Karpas-422 (cell line): ENCODE data around the gene CYBA. TPM values are rescaled to one million over a fixed set of nuclear protein-coding genes. Genes with fewer than 3 reads are reported as not detected.

Experiments
- DNase-seq: peaks from one replicate; pipeline ENCODE4 v3.0.0-alpha.2; 2015
- H2AFZ ChIP-seq: fragments of 200-600 bp; sonication (generic); 2 replicates; pipeline ENCODE4 v1.6.1; 2014; ENCODE audit warnings: antibody characterized with exemption, low read length, mixed read lengths
- H3K27ac ChIP-seq: fragments of 200-600 bp; sonication (generic); 2 replicates; pipeline ENCODE4 v1.5.1; 2014; ENCODE audit warnings: mild to moderate bottlenecking, low read length, moderate library complexity
- H3K27me3 ChIP-seq: fragments of 200-600 bp; sonication (generic); 2 replicates; pipeline ENCODE4 v1.6.1; 2014; ENCODE audit warnings: low read length, mixed read lengths
- H3K36me3 ChIP-seq: fragments of 200-600 bp; sonication (generic); 2 replicates; pipeline ENCODE4 v1.6.1; 2014; ENCODE audit warnings: low read length, mixed read lengths; ENCODE audit not compliant: insufficient read depth
- H3K4me1 ChIP-seq: fragments of 200-600 bp; sonication (generic); 2 replicates; pipeline ENCODE4 v1.6.1; 2014; ENCODE audit warnings: mild to moderate bottlenecking, low read length, mixed read lengths
- H3K4me2 ChIP-seq: fragments of 200-600 bp; sonication (generic); 2 replicates; pipeline ENCODE4 v1.6.1; 2014; ENCODE audit warnings: low read length, low read depth, mild to moderate bottlenecking; ENCODE audit not compliant: poor library complexity, severe bottlenecking
- H3K4me3 ChIP-seq: fragments of 200-600 bp; sonication (generic); 2 replicates; pipeline ENCODE4 v1.5.1; 2014; ENCODE audit warnings: mild to moderate bottlenecking, antibody characterized with exemption, low read length, mixed read lengths
- H3K79me2 ChIP-seq: fragments of 200-600 bp; sonication (generic); 2 replicates; pipeline ENCODE4 v1.6.1; 2014; ENCODE audit warnings: mild to moderate bottlenecking, low read length, mixed read lengths
- H3K9ac ChIP-seq: fragments of 200-600 bp; sonication (generic); 2 replicates; pipeline ENCODE4 v1.6.0; 2014; ENCODE audit warnings: low read length
- H3K9me2 ChIP-seq: fragments of 200-600 bp; sonication (generic), shearing (Covaris generic); replicated peaks from 2 replicates; pipeline ENCODE4 v1.6.0; 2014; ENCODE audit warnings: mild to moderate bottlenecking, low read length, moderate library complexity; ENCODE audit not compliant: insufficient read depth
- H3K9me3 ChIP-seq: fragments of 300-700, 200-600 bp; sonication (generic); 2 replicates; pipeline ENCODE4 v1.6.1; 2014; ENCODE audit warnings: low read length, mixed read lengths
- H4K20me1 ChIP-seq: fragments of 200-600 bp; sonication (generic); 2 replicates; pipeline ENCODE4 v1.6.1; 2014; ENCODE audit warnings: mild to moderate bottlenecking, antibody characterized with exemption, low read length, low read depth; ENCODE audit not compliant: insufficient read depth
- total RNA-seq: library from RNA; depleted of rRNA; stranded (reverse); fragments of >200 nt; shearing (Covaris generic); gene quantifications from 2 replicates; pipeline ENCODE4 v1.2.3, GENCODE V29; 2014; ENCODE audit warnings: low replicate concordance

Gene CYBA
- total RNA-seq, 1 experiment from 2014 or later, result 395 TPM

DNA sequence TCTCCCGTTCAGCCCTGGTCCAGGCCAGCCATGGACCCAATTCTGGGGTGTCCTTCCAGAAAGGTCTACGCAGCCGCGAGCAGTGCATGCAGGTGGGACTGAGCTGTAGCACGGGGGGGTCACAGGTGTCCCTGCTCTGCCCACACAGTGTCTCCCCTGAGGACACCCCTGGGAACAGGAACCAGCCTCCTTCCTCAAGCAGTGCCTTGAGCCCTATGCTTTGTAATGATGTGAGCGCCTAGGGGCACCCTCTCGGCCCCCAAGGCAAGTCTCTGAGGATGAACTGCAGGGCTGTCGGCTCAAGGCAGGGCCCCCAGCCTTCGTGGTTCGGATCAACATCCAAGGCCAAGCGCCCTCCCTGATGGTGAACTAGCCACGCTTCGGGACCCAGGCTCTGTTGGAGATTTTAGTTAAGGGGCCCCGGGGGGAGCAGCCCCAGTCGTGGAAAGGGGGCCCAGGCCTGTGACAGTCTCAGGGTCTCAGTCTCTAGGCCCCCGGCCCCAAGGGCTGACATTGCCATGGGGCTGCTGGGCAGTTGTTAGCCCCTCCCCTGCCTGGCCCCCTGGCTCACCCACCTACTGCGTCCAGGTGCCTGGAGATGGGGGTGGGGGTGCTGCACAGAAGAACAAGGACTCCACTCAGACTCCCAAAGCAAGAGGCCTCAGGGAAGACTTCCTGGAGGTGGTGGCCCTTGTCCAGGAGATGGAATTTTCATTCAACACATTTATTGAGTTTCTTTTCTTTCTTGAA, 10.2 kb downstream of the CYBA start:
- Histone ChIP-seq H3K4me3 (no peak overlapping the region), H3K27me3 (no peaks in the 10 kb centered on the region), H3K36me3 (no peaks in the 10 kb centered on the region; the same call in 1 of the 2 replicates), H4K20me1 (peaks cover 41% of the 10 kb centered on the region), H3K4me1 (peaks cover 26% of the 10 kb centered on the region), H2AFZ (no peak overlapping the region), H3K9me3 (no peaks in the 10 kb centered on the region), H3K9me2 (no peaks in the 10 kb centered on the region), H3K79me2 (no peaks in the 10 kb centered on the region), H3K27ac (no peak overlapping the region), H3K9ac (no peak overlapping the region), H3K4me2 (peak overlapping the region; percentile 40)
- peak; percentile 80 for DNase-seq

DNA sequence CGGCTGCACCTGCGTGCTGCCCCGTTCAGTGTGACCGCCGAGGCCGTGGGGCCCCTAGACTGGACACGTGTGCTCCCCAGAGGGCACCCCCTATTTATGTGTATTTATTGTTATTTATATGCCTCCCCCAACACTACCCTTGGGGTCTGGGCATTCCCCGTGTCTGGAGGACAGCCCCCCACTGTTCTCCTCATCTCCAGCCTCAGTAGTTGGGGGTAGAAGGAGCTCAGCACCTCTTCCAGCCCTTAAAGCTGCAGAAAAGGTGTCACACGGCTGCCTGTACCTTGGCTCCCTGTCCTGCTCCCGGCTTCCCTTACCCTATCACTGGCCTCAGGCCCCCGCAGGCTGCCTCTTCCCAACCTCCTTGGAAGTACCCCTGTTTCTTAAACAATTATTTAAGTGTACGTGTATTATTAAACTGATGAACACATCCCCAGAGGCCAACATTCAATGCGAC, 10.8 kb downstream of the CYBA start:
- peak overlapping the region; percentile 40 for H3K4me2 ChIP-seq
- H3K4me3 ChIP-seq, result 0 out of 2 replicates have a peak overlapping the region, but pooled peaks have one; percentile 0
- H2AFZ ChIP-seq, result no peak overlapping the region
- H3K79me2 ChIP-seq, result no peaks in the 10 kb centered on the region
- H3K36me3 ChIP-seq, result no peaks in the 10 kb centered on the region; the same call in 1 of the 2 replicates
- peaks cover 47% of the 10 kb centered on the region for H4K20me1 ChIP-seq
- no peaks in the 10 kb centered on the region for H3K9me2 ChIP-seq
- DNase-seq, result peak; percentile 57
- H3K4me1 ChIP-seq, result peaks cover 32% of the 10 kb centered on the region
- H3K9ac ChIP-seq, result peak overlapping the region; percentile 37; the same call in 1 of the 2 replicates
- no peak overlapping the region for H3K27ac ChIP-seq
- H3K27me3 ChIP-seq, result no peaks in the 10 kb centered on the region
- no peaks in the 10 kb centered on the region for H3K9me3 ChIP-seq

DNA sequence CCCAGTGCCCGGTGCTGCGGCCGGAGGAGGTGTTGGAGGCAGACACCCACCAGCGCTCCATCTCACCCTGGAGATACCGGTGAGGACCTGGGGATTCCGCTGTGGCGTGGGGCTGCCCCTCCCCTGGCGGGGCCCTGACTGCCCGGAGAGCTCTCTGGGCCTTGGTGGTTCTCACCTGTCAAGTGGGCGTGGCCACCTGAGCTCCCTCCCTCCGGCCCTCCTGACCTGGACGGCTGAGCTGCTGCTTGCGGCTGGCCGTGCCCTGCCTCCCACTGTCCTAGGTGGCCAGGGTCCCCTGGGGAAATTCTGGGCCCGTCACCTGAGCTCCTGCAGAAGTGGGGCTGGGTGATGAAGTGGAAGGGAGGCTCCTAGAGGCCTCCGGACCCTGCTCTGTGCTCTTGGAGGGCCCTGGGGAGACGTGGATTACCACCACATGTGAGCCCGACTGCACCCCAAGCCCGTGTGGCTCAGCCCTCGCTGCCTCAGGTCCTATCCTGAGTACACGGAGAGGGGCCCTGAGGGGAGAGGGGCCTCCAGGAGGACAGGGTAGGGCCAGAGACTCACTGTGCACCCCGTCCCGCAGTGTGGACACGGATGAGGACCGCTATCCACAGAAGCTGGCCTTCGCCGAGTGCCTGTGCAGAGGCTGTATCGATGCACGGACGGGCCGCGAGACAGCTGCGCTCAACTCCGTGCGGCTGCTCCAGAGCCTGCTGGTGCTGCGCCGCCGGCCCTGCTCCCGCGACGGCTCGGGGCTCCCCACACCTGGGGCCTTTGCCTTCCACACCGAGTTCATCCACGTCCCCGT, 11.4 kb downstream of the CYBA start:
- H3K27ac ChIP-seq, result no peak overlapping the region
- H3K9me2 ChIP-seq, result no peaks in the 10 kb centered on the region
- H3K4me1 ChIP-seq, result peaks cover 38% of the 10 kb centered on the region
- no peaks in the 10 kb centered on the region for H3K9me3 ChIP-seq
- 0 out of 2 replicates have a peak overlapping the region, but pooled peaks have one; percentile 0 for H3K4me3 ChIP-seq
- peak; percentile 73 for DNase-seq
- H4K20me1 ChIP-seq, result peaks cover 53% of the 10 kb centered on the region
- no peaks in the 10 kb centered on the region; the same call in 1 of the 2 replicates for H3K36me3 ChIP-seq
- peak overlapping the region; percentile 37 for H3K9ac ChIP-seq
- H2AFZ ChIP-seq, result no peak overlapping the region
- H3K4me2 ChIP-seq, result peak overlapping the region; percentile 38
- H3K79me2 ChIP-seq, result no peaks in the 10 kb centered on the region
- no peaks in the 10 kb centered on the region for H3K27me3 ChIP-seq

DNA sequence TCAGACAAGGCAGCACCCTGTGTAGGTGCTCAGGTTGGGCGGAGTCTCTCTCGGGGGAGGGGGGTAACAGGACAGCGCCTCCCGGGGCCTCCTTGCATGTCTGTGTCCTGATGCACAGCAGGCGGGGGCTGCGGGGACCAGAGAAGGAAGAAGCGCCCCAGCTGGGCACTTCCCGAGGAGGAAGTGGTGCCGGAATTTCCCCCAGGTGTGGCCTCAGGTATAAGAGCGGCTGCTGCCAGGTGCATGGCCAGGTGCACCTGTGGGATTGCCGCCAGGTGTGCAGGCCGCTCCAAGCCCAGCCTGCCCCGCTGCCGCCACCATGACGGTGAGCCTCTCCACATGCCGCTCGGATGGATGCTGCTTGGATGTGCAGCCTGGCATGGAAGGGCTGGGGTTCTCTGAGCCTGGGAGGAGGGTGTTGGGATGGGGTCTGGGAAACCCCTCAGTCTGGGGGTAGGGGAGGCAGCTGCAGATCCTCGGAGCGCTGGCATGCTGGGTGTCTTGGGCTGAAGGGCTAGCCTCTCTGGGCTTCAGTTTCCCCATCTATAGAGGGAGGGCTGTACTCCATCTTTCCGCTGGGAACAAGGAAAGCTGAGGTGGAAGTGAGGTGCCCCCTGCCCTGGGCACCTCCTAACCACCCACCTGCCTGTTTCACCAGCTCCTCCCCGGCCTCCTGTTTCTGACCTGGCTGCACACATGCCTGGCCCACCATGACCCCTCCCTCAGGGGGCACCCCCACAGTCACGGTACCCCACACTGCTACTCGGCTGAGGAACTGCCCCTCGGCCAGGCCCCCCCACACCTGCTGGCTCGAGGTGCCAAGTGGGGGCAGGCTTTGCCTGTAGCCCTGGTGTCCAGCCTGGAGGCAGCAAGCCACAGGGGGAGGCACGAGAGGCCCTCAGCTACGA, 12.3 kb downstream of the CYBA start, which contains the start of gene IL17C:
IL17C (plus strand) TSS at position 250 of the 908 bp plus-strand sequence; CDS start at position 320, 70 bp downstream.
- Histone ChIP-seq H4K20me1 (peaks cover 53% of the 10 kb centered on the region), H3K36me3 (no peaks in the 10 kb centered on the region), H3K9me3 (no peaks in the 10 kb centered on the region), H2AFZ (no peak within 1 kb of the TSS), H3K4me3 (no peak within 1 kb of the TSS), H3K4me1 (peaks cover 47% of the 10 kb centered on the region), H3K4me2 (peak within 1 kb of the TSS; percentile 38), H3K27me3 (no peaks in the 10 kb centered on the region), H3K9ac (peak within 1 kb of the TSS; percentile 37; the same call in 1 of the 2 replicates), H3K9me2 (no peaks in the 10 kb centered on the region), H3K27ac (no peak within 1 kb of the TSS), H3K79me2 (no peaks in the 10 kb centered on the region)
- peak; percentile 44 for DNase-seq

DNA sequence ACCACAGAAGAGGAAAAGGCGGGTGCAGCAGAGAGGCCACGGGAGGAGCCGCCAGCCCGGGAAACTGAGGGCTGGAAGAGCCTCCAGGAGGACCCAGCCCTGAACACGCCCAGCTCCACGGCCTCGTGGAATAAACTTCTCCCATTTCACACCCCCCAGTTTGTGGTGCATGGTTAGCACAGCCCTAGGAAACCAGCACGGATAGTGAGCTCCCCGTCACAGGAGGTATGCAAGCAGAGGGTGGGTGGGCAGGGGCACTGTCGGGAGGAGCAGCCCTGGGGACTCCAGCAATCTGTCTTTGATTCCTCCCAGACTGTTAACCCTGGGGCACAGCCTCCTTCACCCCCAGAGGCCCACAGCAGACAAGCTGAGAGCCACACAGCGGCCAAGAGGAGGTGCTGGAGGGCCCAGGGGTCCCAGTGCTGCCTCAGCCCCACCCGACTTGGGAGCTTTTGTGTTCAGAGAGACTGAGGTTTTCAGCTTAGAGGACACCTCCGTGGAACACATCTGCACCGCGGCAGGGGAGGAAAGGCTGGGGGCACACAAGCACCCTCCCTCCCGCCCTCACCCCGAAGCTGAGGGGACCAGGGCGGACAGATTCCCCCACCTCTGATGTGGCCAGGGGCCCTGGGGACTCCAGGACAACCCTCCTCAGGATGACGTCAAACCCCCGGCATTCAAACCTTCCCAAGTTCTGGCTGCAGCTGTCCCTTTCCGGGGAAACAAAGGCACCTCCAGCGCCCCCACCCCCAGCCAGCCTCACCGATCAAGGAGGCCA, 14.2 kb downstream of the CYBA start:
- H3K36me3 ChIP-seq, result no peaks in the 10 kb centered on the region
- no peak for DNase-seq
- no peaks in the 10 kb centered on the region for H3K9me3 ChIP-seq
- no peak overlapping the region for H3K4me3 ChIP-seq
- H3K79me2 ChIP-seq, result no peaks in the 10 kb centered on the region
- no peak overlapping the region for H3K27ac ChIP-seq
- no peak overlapping the region for H3K9ac ChIP-seq
- H3K9me2 ChIP-seq, result no peaks in the 10 kb centered on the region
- H4K20me1 ChIP-seq, result peaks cover 52% of the 10 kb centered on the region
- peaks cover 53% of the 10 kb centered on the region for H3K4me1 ChIP-seq
- H3K4me2 ChIP-seq, result no peak overlapping the region
- no peak overlapping the region for H2AFZ ChIP-seq
- H3K27me3 ChIP-seq, result no peaks in the 10 kb centered on the region

DNA sequence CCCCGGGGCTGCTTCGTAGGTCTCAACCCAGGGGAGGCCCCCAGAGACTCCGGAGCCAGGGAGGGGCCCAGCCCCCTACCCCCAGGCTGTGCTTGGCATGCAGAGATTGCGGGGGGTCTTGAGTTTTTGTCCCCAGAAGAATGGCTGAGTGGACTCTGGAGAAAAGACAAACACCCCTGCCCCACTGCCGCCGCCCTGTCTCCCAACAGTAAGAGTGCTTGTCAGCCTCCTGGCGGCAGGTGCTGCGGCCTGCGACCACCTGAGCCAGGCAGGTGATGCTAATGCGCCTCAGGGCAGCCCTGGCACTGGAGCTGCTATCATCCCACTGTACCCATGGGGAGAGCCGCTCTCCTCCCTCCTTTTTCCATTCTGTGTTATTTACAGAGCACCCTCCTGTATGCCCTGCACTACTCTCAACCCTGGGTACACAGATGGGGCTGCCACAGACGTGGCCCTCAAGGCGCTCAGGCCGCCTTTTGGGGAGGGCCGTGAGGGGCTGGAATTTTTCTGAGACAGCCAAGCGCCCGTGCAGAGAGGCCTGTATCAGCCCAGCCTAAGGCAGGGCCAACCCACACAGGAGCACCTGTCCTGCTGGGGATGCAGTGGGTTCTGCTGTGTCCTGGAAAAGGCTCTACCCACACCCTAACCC, 15.1 kb downstream of the CYBA start:
- Histone ChIP-seq H3K79me2 (no peaks in the 10 kb centered on the region), H3K27me3 (no peaks in the 10 kb centered on the region), H4K20me1 (peaks cover 47% of the 10 kb centered on the region), H3K9me3 (no peaks in the 10 kb centered on the region), H3K9ac (no peak overlapping the region), H3K4me2 (no peak overlapping the region), H3K27ac (no peak overlapping the region), H3K4me3 (no peak overlapping the region), H3K36me3 (no peaks in the 10 kb centered on the region), H2AFZ (no peak overlapping the region), H3K4me1 (peaks cover 49% of the 10 kb centered on the region), H3K9me2 (no peaks in the 10 kb centered on the region)
- no peak for DNase-seq
